Astrocyte of the spinal cord (primary cell): ENCODE measurements around the gene WASF2.

Source experiments
- DNase-seq: peaks from one replicate; pipeline ENCODE4 v3.0.0; 2011; ENCODE audit warnings: low read depth, low spot score
- H3K4me3 ChIP-seq: 2 replicates; pipeline ENCODE4 v1.5.1; 2011; ENCODE audit warnings: low read depth, mild to moderate bottlenecking, low read length, moderate library complexity
- CTCF ChIP-seq: IDR thresholded peaks from 2 replicates; pipeline ENCODE4 v1.5.1; 2012; ENCODE audit warnings: low read depth, mild to moderate bottlenecking, low read length, inconsistent platforms
- in situ Hi-C: cut with HindIII; loops from 2 replicates; pipeline ENCODE4 v1.10.0; 2017; ENCODE audit warnings: low sequenced_read_pairs

WASF2 gene

GRCh38 chr1:27521861-27522431 lies 32.0 kb upstream of the WASF2 start:
- no peak overlapping the region for H3K4me3 ChIP-seq
- TF ChIP-seq CTCF, result no peak
- no peak for DNase-seq
- in situ Hi-C loops, result no loop called here

GRCh38 chr1:27521336-27521831 lies 31.4 kb upstream of the WASF2 start:
- in situ Hi-C loops, result no loop called here
- no peak for TF ChIP-seq CTCF
- no peak for DNase-seq
- H3K4me3 ChIP-seq, result no peak overlapping the region

- H3K4me3 ChIP-seq, result no peak overlapping the region
- no peak for DNase-seq
- in situ Hi-C loops, result no loop called here
- no peak for TF ChIP-seq CTCF
Observed at GRCh38 chr1:27520651-27521050, 30.7 kb upstream of the WASF2 start.

- DNase-seq, result no peak
- no peak for TF ChIP-seq CTCF
- no peak overlapping the region for H3K4me3 ChIP-seq
- in situ Hi-C loops, result no loop called here
Observed at GRCh38 chr1:27519331-27520258, 29.6 kb upstream of the WASF2 start.

- no peak for TF ChIP-seq CTCF
- in situ Hi-C loops, result no loop called here
- no peak for DNase-seq
- H3K4me3 ChIP-seq, result no peak overlapping the region
Observed at GRCh38 chr1:27518808-27519207, 28.8 kb upstream of the WASF2 start.

- no peak for TF ChIP-seq CTCF
- in situ Hi-C loops, result no loop called here
- no peak for DNase-seq
Observed at GRCh38 chr1:27517907-27518718, 28.1 kb upstream of the WASF2 start.

More at GRCh38 chr1:27517907-27518718, 28.1 kb upstream of the WASF2 start:
- no peak overlapping the region for H3K4me3 ChIP-seq
